EL (cell line): ENCODE results near the gene PPIP5K2.
"Not testable (repeated sequence)": the region's sequence is repeated elsewhere in the genome, so short reads cannot be mapped to it uniquely, and the experiment has no call there.

ENCODE experiments used
- DNase-seq: peaks from one replicate; pipeline ENCODE4 v3.0.0-alpha.2; 2016

Gene PPIP5K2

DNA sequence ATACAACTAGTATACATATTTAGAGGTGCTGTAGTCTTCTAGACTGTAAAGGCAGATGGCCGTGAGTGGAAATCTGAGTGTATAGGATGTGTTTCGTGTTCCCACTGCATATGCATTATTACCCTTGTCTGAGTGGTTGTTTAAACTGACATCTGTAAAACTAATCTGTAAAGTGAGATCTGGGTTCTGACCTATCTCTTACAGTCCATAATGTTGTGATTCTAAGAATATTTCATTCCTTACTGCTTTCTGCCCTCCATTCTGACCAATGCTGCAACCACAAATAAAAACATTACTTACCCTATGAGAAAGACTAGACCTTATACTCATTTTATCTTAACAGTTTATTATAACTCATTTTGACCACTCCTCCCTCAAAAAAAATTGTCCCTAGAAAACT, 90.9 kb downstream of the PPIP5K2 start:
- no peak for DNase-seq

DNA sequence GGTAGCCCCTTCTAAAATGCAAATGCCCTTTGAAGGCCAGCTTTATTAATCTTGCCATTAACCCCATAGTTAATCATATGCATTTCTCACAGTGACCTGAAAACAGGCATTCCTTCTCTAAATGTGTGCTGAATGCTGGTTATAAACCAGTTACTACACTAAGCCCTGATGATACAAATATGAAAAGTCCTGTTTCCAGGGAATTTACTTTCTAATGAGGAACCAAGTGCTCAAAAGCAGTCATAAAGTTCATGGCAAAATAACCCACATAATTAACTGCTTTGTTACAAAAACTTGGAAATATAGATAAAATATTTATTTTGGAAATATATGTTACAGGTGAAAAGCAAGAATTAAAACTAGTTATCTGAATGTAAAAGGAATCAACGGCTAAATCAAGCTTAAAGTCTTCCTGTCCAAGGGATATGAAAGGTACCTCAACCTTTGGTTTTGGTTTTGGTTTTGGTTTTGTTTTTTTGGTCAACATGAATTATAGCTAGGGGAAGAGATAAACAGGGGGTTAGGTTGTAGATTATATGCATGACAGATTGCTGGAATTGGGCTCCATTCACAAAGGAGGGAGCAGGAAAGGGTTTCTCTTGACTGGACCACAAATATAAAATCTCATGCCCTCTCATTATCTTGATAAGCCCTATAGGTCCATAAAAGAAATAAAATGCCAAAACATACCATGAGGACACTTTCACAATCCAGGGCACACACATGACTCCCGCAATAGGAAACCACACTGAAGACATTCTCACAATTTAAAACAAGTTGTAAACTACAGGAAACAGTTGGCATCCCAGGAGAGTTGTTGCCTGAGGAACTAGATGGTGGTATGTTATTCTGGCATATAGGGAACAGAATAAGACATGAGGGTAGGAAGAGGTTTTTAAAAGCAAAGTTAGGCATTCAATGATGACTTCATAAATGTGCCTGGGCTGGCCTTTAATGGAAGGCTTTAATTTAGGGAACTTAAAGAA, 91.8 kb downstream of the PPIP5K2 start:
- DNase-seq, result no peak

DNA sequence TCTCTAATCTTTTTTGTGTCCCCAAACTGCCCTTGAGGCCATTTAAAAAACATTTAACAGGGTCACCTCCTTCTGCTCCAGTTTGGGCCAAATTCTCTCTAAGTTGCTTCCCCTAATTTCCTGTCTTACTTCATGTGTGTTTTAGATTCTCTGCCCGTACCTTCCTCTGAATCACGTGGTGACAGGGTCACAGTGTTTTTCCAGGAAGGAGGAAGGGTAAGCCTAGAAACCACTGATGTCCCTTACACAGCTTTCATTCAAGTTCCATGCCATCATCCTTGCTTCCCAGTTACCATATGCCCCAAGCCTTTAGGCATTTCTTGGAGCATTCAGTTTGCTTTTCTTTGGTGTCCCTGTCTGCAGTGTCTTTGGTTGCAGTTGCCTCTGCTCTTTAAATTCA, 96.0 kb downstream of the PPIP5K2 start:
- peak; percentile 21 for DNase-seq

DNA sequence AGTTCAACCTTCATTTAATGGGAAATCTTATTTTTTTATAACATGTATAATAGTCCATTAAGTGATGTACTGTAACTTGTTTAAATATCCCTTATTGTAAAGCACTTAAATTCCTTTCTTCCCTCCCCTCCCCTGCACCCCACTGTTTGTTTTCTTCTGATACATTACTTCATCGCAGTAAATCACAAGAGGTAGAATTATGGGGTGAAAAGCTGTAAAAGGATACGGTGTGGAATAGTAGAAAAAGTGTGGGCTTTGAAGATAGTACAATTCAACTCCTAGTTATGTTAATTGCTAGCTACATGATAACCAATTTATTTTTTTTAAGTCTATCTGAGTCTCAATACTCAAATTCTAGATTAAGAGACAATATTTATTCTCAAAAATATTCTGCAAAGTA, 96.6 kb downstream of the PPIP5K2 start:
- no peak for DNase-seq

DNA sequence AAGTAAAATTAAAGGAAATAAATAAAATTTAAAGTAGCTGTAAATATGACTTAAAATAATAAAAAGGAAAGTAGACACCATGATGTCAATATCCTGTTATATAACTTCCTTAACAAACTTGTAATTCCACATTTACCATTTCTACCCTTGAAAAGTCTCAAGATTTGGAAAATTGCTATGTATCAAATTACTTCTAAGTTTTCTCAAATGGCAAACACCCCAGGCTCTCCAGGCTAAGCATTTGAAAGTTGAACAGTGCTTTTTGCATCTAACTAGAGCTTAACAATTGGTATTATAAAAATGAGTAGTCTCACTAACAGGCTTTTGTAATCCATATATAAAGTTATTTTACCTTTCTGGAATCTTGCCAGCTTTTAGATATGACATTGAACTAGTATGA, 97.0 kb downstream of the PPIP5K2 start:
- no peak for DNase-seq

DNA sequence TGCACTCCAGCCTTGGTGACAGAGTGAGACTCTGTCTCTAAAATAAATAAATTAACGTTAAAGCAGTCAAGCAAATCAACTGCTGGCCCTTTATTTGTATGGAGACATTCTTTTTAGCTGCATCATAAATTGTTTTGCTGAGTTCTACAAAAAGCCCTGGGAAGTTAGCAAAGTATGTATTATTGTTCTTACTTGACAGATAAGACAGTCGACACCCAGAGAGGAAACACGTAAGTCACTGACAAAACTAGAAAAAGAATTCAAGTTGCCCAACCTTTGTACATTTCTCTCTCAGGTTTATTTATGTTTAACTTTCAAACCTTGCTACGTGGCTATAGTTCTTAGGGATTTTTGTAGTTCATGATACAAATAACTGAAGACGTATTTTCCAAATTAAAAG, 98.1 kb downstream of the PPIP5K2 start:
- DNase-seq, result peak; percentile 51

DNA sequence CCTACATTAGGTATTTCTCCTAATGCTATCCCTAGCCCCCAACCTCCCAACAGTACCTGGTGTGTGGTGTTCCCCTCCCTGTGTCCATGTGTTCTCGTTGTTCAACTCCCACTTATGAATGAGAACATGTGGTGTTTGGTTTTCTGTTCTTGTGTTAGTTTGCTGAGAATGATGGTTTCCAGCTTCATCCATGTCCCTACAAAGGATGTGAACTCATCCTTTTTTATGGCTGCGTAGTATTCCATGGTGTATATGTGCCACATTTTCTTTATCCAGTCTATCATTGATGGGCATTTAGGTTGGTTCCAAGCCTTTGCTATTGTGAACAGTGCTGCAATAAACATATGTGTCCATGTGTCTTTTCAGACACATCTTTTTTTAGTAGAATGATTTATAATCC, 99.0 kb downstream of the PPIP5K2 start:
- DNase-seq, result not testable (repeated sequence)

DNA sequence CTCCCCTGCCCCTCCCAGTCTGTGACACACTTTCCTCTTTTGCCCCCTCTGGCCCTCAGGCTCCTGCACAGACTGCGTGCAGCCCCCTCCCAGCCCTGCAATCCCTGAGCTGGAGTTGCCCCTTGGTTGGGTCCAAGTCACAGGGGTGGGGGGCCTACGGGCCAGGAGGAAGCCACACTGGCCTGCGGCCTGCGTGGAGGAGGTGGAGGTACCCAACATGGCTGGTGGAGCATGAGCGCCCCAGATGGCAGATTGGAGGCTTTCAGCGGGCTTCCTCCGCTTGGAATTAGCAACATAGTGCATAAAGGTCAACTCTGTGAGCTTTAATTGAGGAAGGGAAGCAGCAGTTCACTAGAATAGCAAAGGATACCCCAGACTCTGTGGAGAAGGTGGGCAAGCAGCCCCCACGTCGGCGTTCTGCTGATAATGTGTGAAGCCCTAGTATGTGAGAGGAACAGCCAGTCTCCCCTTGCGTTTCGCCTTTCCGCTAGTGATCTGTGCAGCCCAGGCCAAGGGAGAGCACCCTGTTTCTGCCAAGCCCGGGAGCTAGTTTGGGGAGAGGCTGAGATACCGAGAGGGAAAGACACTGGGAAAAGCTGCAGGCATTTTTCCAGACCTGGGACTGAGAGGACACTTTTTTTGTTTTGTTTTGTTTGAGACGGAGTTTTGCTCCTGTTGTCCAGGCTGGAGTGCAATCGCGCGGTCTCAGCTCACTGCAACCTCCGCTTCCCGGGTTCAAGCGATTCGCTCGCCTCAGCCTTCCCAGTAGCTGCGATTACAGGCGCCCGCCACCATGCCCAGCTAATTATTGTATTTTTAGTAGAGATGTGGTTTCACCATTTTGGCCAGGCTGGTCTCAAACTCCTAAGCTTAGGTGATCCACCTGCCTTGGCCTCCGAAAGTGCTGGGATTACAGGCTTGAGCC, 103.2 kb downstream of the PPIP5K2 start:
- no peak for DNase-seq

DNA sequence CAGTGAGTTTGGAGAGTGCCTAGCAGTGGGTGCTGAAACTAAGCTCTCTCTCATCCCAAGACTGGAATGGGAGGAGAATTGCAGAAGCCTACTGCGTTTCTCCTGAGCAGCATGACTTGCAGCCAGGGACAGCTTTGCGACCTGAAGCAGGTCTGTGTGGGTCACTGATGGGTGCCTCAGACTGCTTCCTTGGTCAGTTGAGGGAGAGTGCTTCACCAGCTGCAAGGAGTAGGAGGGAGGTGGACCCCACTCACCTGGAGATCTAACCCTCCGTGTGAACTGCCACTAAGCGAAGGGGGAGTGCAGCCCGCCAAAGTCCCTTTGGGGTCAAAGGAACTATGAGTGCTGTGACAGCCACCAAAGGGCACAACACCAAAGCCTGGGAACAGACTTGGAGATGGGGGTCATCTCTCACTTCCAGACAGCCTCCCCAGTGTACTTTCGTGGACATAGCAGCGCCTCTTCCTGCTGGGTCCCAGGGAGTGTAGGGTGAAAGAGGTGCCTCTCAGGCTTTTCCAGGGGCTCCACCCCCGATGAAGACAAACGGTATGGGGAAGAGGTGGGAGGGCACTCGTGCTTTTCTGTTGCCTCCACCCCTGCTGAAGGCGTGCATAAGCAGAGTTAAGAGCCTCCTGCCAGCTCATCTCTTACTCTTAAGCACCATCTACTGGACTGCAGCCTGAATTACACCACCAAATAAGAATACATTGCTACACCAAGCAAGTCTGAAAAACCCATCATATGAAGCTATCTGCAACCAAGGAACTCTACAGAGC, 104.2 kb downstream of the PPIP5K2 start:
- peak; percentile 86 for DNase-seq

DNA sequence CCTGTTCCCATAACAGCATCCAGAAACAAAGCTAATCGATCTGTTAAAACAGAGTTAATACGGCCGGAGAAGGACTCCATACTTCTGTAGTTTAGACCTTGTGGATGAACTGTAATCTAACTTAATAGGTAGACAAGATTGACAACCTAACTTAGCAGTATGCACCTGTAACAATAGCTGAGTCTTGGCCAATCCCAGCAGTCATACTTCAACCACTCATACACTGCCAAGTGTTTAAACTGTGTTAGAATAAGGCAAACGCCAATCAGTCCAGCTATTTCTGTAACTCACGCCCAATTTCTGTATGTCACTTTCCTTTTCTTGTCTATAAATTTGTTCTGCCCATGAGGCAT, 104.8 kb downstream of the PPIP5K2 start:
- no peak for DNase-seq

DNA sequence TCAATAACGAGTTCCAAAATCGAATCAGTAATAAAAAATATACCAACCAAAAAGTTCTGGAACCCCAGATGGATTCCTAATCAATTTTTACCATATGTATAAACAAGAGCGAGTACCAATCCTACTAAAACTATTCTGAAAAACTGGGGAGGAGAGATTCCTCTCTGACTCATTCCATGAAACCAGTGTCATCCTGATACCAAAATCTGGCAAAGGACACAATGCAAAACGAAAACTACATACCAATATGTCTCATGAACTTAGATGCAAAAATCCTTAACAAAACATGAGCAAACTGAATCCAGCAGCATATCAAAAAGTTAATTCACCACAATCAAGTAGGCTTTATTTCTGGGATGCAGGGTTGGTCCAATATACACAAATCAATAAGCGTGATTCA, 108.0 kb downstream of the PPIP5K2 start:
- peak; percentile 52 for DNase-seq

DNA sequence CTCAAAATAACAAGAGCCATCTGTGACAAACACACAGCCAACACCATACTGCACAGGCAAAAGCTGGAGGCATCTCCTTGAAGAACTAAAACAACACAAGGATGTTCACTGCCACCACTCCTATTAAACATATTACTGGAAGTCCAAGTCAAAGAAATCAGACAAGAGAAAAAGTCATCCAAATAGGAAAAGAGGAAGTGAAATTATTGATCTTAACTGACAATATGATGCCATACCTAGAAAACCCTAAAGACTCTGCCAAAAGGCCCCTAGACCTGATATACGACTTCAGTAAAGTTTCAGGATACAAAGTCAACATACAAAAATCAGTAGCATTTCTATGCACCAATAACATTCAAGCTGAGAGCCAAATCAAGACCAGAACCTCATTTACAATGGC, 108.5 kb downstream of the PPIP5K2 start:
- no peak for DNase-seq

DNA sequence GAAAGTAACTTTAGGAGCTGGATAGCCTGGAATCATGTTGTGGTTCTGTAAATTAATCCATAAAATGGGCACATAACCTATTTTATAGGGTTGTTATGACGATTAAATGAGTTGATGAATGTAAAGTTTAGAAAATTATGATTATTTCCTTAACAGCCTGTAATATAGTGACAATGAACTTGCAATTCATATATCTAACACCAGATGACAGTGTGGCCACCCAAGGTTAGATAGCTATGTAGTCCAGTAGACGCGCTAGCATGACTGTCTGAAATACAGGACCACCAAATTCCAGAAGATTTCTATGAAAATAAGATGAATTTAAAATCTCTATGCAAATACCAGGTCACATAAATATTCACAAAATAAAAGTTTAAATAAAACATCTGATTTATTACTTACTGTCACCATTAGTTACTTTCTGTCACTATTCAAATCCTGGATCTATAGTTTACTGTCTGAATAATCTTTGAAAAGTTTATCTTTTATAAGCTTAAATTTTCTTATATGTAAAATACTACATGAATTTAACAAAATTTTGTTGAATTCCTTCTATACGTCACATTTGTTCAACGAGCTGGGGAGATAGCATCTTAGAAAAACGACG, 112.4 kb downstream of the PPIP5K2 start:
- DNase-seq, result peak; percentile 45

DNA sequence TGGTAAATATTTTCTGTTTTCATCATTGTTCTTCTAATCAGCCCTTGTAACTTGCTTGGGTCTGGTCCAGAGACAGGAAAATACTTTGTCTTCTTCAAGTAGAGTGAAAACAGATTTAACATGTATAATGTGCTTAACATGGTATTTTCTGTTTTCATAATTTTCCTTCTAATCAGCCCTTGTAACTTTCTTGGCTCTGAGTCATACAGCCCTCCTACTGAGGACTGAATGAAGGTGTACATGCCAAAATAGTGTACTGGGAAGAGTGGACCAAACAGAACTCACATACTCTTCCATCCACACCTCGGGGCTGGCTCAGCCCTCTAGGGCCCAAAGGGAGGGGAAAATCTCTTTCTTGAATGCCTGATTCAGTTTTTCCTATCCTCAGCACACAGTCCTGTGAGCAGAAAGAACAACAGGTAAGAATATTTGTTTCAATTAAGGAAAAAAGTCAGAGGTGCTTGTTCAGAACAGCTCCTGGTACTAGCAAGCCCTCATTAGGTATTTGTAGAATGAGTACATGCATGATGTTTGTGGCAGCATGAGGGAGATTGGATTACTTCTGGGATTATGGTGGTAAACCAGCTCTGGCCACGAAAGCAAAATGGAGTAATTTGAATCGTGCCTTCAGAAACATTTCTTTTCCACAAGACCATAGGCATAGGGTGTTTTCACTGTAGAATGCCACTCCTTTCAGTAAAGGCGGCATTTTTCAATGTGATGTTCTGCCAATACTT, 114.3 kb downstream of the PPIP5K2 start:
- DNase-seq, result peak; percentile 30

DNA sequence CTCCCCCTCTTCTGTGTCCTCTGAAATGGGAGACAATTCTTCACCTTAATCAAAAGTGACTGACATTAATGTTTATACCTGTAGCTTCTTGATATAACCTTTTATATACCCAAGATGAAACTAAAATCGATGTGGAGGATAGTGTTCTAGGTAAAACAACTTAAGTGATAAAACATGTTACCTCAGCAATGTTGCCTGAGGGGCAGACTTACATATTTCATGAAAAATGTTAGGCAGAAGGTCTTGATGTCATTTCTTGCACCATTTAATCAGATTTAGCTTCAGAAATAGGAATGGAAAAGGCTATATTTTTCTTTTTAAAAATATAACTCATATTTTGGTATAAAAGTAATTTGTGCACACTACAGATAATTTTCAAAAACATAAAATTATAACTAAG, 115.8 kb downstream of the PPIP5K2 start:
- DNase-seq, result no peak

DNA sequence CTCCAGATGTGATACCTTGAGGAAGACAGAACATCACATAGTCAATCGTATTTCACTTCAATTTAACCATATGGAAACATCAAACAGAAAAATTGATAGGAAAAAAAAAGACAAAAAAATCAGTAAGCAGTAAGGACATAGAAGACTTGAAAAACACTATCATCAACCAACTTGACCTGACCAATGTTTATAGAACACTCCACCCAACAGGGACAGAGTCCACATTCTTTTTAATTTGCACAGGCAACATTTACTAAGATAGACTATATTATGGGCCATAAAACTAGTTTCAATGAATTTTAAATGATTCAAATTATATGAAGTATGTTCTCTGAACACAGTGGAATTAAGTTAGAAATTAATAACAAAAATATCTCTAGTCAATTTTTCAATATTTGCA, 117.7 kb downstream of the PPIP5K2 start:
- DNase-seq, result no peak

DNA sequence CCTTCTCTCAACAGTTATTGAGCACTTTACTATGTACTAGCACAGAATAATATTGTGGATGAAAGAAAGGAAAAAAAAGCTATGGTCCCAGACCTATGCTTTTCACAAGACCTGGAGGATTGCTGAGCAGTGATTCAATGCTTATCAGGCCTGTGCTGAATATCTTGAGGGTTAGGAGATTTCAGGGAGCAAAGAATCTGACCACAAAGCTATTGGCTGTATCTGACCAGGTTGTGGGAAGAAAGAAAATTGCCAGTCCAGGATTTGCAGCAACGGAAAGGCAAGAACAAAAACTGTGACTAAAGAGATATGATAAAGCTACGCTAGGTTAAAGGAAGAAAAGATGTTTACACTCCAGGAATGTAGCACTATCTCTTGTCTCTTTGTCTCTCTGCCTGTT, 123.6 kb downstream of the PPIP5K2 start:
- no peak for DNase-seq

DNA sequence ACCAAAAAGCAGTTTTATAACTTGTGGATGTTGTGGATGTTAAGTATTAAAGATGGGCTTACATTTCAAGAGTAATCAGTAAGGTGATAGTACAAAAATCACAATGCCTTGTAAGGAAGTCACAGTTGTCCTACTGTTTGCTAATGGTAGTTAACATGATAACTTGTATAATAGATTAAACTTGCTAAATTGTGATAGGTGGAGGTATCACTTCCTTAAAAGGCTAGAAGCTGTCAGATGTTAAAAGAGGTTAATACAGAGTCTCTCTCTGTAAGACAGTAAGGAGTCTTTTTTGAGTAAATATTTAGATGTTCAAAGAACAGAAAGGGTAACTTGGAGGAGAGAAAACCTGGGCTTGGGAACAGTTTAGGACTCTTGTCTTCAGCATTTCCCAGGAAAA, 124.3 kb downstream of the PPIP5K2 start:
- DNase-seq, result no peak

DNA sequence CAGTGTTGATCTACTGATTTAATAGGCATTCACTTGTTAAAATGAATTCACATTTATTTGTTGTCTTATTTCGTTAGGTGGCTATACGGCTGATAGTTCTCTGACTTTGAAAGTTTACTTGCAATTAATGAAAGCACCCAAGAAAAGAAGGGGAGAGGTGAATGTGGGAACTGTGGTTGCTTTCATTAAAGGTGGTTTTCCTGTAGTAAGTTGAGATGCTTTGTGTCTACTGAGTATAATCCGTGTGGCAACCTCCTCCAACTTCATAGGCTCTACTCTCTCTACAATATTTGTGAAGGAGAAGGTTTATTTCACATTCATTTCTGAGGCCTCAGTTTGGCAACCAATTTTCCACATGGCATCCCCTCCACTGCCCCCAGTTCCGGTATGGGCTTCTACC, 125.7 kb downstream of the PPIP5K2 start:
- DNase-seq, result no peak

DNA sequence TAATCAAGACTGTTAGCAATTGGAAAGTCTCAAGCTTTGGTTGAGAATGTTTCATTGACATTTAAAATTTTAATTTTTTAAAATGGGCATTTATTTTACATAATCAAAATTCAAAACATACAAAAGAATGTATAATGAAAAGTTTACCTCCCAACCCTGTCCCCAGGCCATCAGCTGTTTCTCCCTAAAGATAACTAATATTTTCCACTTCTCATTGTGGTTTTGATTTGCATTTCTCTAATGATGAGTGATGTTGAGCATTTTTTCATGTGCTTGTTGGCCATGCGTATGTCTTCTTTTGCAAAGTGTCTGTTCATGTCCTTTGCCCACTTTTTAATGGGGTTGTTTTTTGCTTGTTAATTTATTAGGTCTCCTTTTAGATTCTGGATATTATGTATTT, 127.0 kb downstream of the PPIP5K2 start:
- no peak for DNase-seq

DNA sequence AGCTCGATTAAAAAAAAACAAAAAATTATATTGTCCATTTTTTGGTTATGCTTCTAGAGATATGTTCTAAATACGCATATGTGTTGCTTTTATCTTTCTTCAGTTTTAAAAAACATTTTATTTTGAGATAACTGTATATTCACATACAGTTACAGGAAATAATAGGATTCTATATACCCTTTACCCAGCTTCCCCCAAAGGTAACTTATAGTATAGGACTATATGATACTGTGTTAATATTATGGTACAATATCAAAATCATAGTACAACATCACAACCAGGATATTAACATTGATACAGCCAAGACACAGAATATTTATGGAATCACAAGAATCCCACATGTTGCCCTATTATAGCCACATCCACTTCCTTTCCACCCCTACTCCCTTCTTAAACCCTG, 129.0 kb downstream of the PPIP5K2 start:
- peak; percentile 24 for DNase-seq

DNA sequence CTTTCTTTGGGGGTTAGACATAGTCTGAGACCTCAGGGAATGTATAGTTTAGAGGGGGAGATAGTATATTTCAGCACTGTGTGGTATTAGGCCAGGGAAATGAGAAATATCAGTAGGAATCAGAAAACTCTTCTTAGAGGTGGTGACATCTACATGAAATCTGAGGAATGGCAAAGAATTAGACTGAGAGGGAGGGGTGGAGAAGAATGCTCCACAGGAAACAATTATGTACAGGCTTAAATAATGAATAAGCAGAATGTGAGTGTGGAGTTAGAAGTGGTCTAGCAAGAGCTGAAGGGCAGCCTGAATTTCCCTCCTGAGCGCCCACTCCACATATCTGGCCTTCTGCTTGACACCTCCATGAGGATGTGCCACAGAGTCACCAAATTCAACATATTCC, 134.8 kb downstream of the PPIP5K2 start:
- peak; percentile 15 for DNase-seq
